GM12872 (cell line): ENCODE measurements around the gene PTPN22.

Source experiments
- TF ChIP-seq, protein P1 (sequence below): IDR thresholded peaks from 3 replicates; pipeline ENCODE4 v1.5.1; 2011; ENCODE audit warnings: low read depth, mild to moderate bottlenecking, low read length, moderate library complexity; ENCODE audit not compliant: insufficient read depth

The PTPN22 gene

DNA sequence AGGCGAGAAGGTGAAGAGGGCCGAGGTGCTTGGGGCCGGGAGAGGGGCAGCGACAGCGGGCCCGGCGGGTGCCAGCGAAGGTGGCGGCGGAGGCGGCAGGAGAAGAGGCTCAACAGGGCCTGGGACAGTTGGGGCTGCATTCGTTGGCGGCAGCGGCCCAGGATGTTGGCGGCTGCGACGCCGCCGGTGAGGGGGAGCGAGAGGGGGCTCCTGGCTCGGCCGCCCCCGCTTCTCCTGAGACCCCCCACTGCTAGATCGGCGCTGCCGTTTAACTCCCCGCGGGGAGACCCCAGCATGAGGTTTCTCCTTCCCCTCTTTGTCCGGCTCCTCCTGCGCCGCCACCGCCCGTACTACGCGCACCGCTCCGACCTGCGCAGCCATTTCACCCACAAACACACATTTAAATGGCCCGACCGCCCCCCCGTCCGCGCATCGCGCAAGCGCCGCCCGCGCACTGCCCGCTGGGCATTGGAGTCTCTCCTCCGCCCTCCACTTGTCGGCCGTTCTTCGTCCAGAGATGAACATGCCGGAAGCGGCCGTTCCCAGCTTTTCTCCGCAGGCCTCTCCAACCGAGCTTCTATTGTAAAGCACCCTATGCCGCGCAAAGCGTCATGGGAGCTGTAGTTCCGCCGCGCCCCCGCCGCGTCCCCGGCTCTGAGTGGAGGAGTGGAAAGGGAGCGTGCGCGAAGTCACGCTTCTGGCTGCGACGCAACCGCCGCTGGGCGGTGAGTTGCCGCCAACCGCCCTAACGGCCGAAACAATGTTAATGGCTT lies 59.4 kb downstream of the PTPN22 start, which contains the start of gene RSBN1:
TSS of gene RSBN1 (minus strand) at position 589 of the 773 bp plus-strand sequence. CDS start at position 525, 64 bp downstream.
- TF ChIP-seq, protein P1, sequence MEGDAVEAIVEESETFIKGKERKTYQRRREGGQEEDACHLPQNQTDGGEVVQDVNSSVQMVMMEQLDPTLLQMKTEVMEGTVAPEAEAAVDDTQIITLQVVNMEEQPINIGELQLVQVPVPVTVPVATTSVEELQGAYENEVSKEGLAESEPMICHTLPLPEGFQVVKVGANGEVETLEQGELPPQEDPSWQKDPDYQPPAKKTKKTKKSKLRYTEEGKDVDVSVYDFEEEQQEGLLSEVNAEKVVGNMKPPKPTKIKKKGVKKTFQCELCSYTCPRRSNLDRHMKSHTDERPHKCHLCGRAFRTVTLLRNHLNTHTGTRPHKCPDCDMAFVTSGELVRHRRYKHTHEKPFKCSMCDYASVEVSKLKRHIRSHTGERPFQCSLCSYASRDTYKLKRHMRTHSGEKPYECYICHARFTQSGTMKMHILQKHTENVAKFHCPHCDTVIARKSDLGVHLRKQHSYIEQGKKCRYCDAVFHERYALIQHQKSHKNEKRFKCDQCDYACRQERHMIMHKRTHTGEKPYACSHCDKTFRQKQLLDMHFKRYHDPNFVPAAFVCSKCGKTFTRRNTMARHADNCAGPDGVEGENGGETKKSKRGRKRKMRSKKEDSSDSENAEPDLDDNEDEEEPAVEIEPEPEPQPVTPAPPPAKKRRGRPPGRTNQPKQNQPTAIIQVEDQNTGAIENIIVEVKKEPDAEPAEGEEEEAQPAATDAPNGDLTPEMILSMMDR = no peak

DNA sequence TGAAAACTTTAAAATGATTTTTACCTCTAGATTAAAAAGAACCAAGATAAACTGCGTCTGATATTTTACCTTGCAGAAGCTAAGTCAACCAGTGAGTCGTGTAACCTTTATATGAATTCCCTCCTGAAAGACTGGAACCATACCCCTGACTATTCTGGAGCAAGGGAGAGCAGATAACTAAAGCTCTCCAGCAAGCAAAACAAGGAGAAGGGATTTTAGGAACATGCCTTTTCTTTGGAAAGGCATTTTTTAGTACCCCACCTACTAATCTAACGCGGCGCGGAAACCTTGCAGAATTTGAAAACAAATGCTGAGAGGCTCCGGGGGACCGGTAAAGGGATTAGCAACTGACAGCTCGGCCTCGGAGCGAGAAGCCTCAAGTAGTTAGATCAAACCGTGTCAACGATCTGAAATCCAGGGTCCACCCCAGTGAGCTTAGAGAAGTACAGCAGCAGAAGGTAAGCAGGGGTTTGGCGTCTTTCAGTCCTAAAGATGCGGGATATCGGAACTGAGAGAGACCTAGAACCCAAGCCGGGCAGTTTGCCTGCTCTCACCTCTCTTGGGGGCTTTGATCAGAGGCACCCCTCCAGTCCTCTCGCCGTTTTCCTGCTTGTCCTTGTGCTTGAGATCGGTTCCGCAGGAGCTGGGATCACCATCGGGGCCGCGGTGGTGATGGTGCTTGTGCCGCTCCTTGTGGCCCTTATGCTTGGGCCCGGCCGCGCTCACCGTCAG lies 60.2 kb downstream of the PTPN22 start:
- TF ChIP-seq, protein P1 = no peak

DNA sequence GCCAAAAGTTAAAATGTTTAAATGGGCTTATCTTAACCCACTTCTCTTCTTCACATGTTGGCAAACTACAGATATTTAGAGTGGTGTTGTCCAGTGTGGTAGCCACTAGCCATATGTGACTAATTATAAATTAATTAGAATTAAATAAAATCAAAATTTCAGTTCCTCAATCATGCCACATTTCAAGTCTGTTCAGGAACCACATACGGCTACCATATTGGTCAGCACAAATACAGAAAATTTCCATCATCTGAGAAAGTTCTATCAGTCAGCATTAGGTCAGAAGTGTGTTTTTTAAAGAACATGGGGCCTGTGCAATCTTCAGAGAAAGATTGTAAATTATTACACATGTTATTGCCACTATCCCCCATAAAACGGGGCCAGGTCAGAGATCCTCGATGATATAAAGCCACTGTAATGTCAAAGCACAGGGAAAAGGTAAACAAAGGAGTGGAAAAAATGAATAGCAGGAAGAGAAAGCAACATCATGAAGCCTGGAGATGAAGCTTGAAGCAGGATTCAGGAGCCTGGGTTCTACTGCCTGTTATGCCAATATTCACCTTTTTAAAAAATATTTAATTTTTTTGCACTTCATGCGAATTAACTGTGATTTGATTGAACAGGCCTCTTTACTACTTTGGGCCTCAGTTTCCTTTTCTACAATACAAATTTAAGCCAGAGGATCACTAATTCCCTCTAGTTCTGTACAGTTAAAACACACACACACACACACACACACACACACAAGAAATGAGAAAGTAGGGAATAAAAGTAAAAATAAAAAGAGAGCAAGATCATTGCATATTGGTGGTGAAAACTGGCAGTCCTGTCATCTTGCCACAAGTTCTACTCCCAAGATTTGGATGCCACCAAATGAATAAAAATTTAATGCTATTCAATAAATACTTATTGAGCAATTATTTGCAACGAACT lies 61.6 kb downstream of the PTPN22 start:
- TF ChIP-seq, protein P1 = no peak

DNA sequence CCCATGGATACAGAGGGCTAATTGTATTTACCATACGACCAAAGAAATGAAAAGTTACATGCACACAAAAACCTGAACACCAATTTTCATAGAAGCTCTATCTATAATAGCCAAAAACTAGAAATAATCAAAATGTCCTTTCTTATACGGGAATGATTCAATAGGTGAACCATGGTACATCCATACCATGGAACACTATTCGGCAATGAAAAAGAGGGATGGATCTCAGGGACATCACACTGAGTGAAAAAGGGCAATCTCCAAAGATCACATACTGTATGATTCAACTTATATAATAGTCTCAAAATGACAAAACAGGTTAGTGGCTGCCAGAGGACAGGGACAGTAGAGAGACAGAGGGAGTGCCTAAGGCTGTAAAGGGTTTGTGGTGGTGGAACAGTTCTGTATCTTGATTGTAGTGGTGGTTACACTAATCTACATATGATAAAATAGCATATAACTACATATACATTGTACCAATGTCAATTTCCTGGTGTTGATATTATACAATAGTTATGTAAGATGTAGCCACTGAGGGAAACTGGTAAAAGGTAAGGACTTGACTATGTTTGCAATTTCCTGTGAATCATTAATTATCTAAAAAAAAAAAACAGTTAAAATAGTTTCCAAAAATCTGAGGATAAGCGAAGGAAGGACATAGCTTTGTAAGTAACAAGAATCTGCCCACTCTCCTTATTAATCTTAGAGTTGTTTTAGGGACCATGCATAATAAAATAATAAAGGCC lies 62.9 kb downstream of the PTPN22 start:
- TF ChIP-seq, protein P1 = no peak

DNA sequence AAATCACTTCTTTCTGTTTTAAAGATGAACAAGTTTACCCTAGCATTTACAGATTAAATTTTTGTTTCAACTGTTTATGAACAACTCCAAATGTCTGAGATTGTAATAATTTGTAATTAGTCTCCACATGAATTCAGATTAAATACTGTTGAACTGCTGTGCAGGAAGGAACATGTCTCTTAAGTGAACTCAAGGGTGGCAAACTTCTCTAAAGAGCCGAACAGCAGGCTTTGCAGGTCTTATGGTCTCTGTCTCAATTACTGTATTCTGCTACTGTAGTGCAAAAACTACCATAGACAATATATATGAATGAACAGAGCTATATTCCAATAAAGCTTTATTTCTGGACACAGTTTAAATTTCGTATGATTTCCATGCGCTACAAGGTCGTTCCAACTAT lies 65.9 kb downstream of the PTPN22 start:
- TF ChIP-seq, protein P1 = no peak

DNA sequence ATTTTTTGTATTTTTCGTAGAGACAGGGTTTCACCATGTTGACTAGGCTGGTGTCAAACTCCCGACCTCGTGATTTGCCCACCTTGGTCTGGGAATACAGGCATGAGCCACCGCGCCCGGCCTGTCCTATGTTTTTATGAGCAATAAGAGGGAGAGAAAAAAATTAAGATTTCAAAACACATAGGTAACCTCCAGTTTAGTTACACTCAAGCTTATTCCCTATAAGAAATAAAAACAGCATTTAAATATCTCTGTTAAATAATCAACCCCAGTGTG lies 66.3 kb downstream of the PTPN22 start:
- TF ChIP-seq, protein P1 = no peak
